HG03565 (cell line): ENCODE results near the gene EIPR1.

ENCODE experiments used
- ATAC-seq: cut with Tn5 transposase; IDR thresholded peaks from one replicate; pipeline ENCODE4 v1.9.1; 2021; ENCODE audit warnings: mild to moderate bottlenecking, moderate library complexity; ENCODE audit not compliant: unreplicated experiment

EIPR1 gene

DNA sequence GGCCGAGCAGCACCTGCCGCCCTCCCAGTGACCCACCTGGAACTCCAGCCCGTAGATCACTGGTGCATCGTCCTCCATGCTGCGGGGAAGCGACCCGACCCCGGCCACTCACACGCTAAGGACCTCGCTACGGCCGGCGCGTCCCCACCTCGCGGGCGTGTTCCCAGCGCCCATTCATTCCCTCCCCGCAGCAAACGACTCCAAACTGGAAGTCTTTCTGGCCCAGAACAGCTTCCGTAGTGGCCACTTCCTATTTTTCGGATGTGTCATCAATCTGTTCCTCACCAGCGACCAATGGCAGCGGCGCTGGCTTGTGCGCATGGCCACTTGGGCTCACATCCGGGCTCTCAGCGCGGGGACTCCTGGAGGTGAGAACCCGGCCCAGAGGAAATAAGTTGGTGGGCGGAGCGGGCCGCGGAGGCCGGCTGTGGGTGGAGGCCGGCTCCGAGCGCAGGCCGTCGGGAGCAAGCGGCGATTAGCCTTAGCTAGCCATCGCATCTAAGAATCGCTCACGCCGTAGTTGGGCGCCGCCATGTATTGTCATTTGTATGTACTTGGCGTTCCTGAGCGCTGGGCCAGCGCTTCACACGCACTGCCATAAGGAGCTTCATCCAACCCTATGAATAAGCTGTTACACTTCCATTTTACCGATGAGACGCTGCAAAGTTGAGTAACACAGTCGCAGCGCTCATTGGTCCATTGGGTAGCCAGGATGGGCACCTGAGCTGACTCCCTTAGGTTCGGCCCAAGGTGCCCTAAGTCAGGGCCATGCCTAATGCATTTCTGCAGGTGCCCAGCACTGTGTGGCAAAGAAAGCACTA lies at the start of gene EIPR1:
TSS of gene EIPR1 (minus strand) at position 207 of the 821 bp plus-strand sequence. CDS start at position 78, 129 bp downstream.
- peak; percentile 77 for ATAC-seq

DNA sequence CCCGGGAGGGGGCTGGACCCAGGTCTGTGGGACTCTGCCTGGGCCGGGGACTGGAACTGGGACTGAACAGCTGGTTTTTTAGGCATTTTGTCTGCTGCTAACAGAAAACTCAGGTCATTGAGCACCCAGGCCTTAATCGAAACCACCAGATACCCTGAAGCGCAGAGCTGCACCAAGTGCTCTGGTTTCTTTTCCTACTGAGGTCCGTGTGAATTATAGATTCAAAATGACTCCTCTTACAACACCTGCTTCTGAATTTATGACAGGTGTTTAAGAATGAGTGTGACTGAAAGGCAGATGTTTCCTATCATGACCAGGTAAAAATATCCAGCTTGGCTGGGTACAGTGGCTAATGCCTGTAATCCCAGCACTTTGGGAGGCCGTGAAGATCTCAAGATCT lies 49.7 kb upstream of the EIPR1 start:
- peak; percentile 88 for ATAC-seq

DNA sequence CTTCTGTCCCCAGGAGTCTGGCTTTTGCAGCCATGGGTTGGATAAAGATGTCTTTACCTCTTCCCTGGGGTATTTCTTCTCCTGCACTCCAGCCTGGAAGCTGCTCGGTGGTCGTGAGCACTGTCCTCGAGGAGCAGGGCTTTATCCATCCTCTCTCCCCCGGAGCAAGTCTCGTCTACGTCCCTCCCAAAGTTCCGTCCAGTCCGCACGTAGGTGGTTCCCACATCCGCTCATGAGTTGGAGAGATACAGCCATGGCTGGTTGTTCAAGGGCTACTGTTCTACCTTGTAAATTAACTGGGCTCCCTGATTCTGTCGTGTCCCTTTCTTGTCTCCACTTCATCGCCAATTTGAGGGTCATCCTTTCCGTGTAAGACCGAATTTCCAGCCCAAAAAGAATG lies 49.0 kb upstream of the EIPR1 start:
- ATAC-seq = no peak

DNA sequence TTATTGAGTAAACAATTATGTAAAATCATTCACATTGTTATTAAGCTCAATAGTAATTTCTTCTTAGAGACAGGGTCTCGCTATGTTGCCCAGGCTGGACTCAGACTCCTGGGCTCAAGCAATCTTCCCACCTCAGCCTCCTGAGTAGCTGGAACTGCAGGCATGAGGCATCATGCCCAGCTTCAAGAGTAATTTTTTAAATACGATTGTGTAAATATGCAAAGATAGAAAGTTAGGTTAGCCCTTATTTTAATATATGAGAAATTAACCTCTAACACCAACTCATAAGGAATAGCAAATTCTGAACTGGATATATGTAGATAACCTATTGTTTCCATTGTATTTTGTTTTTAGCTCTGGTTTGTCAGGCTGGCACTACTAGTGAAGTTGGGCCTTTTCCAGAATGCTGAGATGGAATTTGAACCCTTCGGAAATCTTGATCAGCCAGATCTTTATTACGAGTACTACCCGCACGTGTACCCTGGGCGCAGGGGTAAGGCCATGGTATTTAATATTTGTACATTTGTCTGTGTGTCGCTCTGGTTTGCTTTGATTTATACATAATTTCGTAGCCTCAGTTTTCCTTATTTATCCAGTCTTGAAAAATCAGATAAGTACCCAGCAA lies 46.7 kb upstream of the EIPR1 start:
- no peak for ATAC-seq

DNA sequence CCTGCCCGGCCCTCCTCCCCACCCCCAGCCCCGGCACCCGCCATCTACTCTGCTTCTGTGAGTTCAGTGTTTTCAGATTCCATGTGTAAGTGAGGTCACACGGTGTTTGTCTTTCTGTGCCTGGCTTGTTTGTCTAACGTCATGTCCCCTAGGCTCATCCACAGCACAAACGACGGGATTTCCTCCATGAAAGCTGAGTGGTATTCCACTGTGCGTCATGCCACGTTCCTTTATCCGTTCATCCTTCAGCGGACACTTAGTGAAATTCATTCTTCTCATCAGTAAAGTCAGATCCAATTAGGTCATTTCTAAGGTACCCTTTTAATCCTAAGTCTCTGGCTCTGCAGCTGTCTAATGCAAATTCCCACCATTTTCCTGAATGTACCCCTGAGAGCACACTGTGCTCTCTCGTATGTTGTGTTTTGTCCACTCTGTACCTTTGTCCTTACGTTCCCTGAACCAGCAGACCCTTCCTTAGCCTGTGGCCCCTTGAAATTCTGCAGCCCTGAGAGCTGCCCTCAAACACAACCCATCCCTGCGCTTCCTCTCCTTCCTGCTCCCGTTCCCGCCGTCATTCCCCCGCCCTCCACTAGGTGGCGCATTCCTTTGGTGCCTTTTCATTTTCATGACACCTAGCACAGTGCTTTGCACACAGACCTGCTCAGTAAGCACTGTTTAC lies 46.0 kb upstream of the EIPR1 start:
- ATAC-seq = no peak

DNA sequence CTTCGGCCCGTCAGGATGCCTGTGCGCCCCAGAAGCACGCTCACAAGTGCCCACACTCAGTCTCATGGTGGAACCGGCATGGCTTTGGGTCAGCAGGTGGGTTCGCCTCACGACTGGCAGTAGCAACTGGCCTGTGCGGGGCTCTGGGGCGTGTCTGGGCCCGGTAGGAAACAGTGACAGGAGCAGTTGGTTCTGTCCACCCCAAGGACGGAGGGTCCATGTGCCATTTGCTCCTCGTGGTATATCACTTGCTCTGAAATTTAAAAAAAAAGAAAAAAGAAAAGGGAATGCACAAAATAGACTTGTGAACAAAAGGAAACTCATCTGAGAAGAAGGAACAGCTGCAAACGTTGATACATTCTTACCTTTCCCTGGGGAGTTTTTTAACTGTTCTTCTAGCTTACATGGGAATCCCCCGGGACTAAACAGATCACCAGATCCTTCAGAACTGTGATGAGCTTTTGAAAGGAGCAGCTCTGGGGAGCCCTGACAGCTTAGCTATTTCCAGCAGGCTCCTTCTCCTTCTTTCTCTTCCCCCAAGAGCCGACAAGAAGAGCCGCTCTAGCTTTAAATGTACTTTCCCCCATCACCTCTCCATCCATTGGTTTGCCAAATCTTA lies 44.7 kb upstream of the EIPR1 start:
- ATAC-seq = no peak

DNA sequence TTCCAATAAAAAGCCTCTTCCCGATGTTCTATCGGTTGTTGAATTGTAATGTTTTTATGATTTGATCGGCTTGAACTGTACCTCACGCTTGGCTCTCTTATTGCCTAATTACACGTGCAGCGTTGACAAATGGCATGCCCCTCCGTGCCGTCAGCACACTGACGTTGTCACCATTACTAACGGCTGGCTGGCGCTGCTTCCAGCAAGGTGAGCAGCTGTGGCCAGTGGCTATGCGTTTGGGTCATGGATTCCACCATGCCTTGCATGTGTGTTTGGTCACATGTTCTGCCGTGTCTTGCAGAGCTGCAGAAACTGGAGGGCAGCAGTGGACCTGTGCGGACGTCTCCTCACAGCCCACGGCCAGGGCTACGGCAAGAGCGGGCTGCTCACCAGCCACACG lies 44.0 kb upstream of the EIPR1 start:
- ATAC-seq = no peak

DNA sequence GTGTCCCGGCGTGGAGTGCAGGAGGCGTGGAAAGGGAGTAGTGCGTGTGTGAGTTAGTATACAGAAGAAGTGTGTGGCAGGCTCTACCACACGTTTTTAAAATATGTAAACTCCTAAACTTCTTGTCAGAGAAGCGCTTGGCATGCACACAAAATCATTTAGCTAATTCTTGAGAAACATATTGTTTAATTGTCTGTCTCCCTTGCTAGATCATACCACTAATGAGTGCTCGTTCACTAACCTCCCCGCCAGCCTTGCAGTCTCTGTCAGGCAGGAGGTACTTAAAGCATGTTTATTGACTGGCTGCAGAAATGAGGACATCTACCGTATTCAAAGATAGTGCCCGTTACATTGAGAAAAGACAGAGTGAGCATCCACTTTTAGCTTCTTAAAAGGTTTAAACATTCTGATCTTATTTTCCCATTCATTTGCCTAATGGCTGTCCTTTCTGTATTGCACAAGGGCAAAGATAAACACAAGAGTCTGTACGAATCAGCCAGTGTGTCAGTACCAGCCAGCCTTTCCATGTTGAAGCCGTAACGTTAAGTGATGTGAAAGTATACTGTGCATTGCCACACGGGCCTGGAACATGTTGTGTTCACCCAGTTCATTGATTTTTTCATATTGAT lies 43.3 kb upstream of the EIPR1 start:
- ATAC-seq = no peak

DNA sequence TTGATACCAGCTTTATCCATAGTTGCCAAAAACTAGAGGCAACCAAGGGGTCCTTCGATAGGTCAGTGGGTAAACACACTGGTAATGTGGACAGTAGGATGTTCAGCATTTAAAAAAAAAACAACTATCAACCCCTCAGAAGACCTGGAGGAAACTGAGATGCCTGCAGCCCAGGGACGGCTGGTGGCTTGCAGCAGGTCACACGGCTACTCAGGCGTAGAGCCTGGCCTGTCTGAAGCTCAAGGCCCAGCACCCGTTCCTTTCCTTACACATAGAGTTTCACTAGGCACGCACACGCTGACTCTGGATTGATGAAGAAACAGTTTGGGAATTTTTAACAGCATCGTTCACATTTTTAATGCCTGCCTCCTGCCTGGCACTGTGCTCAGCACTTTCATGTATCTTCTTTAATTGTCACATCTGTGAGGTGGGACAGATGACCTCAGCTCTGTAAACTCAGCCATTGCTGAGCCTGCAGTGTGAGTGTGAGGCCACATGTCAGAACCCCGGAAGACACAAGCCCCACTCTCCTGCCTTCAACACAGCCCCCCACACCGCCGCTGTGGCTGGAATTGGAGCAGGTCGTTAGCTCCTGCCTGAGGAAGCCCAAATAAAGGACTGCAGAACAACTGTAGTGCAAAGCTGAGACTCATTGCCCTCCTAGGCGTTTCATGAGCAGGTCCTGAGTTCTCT lies 42.6 kb upstream of the EIPR1 start:
- ATAC-seq = no peak

DNA sequence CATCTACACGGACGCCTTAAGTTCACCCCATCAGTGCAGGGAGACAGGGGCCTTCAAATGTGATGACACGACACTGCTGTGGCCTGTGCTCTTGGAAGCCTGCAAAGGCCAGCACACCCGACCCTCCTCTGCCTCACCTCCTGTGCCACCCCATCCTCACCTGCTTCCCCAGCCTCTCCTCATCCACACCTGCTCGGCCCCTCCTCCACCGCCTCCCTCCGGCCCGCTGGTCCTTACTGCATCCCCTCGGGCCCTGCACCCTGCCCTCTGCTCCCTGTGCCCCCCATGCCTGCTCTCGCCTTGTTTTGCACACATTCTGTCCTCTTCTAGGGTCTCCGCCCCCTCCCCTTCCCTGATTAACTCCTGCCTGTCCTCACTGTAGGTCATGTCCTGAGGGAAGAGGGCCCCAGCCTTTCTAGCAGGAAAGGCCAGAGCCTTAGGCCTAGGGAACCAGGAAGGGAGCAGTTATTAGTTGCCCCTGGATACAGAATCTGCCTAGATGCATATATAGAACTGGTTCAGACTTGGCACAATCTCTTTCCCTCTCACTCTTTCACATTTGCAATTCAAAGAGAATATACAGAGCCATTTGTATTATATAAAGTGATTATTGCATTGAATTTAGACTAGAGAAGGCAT lies 41.3 kb upstream of the EIPR1 start:
- no peak for ATAC-seq

DNA sequence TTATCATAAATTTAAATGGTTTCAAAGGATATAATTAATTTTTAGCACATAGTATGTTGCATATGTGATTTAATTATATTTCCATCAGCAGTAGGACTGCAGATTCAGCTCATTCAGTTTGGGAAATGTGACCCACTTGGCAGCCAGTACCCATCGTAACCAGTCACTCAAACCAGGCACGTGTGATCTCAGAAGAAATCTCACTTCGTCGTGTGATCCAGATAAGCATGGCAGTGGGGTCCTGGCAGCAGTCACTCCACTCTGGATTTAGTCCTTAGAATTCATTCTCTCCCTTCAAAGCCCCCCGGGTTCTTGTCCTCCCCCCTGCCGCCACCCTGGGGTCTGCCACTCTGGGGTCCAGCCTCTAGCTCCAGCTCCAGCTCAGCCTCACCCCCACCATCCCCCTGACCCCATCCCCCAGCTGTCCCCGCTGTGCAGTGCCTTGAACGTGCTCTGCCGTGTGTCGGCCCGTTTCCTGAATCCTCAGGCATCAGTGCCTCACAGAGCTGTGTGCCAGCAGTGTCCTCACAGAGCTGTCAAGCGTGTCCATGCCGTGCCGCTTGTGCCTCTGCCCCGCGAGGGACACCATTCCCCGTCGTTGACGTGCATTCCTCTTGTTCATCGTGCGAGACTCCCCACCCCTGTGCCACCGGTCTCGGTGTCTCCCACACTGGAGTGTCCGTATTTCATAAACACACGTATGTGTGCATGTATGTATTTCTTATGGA lies 36.7 kb upstream of the EIPR1 start:
- no peak for ATAC-seq

DNA sequence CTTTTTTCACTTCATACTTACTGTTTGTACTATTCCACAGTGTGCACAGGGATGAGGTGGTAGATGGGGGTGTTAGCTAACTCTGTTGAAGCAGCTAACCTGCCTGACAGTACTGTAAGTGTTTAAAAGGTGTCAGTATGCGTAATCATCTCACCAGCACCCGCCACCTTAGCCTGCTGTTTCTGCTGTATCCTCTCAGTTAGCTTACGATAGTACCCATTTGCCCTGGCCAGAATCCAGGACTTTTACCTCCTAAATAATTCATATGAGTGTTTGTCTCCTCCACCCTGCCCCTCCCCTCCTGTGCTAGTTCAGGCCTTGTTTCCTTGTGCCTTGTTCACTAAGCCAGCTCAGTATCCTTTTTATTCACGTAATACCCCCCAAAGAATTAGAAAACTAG lies 36.1 kb upstream of the EIPR1 start:
- ATAC-seq = no peak

DNA sequence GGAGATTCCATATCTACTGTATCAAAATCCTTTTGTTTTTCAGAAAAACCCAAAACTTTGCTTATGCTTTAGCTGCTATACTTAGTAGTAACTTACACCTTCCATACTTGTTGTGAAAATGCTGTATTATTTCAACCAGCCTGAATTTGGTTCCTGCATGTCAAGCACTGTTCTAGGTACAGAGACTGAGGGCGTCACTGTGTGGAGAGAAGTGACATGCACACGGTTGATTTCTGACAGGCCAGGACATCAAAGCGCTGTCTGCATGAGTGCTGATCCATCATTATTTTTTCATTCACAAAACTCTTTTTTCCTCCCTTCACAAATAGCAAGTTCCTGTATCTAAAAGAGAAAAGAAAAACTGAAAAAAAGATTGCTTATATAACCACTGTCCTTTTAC lies 33.5 kb upstream of the EIPR1 start:
- ATAC-seq = no peak

DNA sequence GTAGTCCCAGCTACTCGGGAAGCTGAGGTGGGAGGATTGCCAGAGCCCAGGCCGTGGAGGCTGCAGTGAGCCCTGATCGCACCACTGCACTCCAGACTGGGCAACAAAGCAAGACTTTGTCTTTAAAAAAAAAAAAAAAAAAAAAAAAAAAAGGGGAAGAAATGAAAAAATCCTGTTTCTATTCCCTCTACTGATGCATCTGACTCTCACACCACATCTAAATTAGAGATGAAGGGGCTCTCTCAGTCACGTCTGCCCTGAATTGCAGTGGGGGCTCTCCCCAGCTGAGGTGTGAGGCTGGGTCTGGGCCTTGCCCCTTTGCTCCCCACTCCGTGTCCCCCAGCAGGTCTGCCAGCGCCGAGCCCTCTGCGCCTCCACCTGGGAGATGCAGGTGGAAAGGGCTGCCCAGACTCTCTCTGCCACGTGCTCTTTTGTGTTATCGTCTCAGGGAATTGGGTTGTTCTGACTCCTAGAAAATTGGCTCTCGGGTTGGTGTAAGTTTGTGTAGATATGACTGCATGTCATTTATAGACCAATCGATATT lies 32.1 kb upstream of the EIPR1 start:
- no peak for ATAC-seq

DNA sequence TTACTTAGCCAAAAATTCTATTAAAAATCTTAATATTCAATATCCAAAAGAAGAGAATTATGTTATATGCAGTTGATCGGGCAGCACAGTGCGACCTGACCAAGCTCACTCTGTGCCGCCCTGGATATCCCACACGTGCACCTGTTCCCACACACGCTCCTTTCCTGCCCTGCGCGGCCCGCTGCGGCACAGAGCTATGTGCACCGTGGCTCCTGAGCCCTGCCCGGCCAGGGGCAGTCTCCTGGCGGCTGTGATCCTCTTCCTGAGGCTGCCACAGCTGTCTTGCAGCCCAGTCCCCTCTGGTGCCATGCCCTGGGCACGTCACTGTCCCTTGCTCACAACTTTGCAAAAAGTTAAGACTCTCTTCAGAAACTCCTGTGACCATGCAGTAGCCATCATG lies 31.2 kb upstream of the EIPR1 start:
- no peak for ATAC-seq

DNA sequence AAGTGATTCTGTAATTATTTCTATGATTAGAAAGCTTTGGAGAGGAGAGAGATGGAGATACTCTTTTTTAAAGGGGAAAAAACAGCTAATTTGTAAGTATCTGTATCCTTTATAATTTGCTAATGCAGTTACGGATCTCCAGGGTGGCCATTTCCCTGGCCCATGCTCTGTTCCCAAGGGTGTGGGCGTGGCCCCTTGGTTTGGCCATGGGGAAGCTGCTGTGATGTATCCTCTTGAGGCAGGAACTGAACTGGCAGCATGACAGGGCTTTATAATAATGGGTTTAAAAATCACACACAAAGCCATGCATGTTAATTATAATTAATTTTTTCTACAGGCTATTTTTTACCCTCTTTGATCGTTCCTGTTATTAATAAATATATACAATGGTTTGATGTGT lies 28.9 kb upstream of the EIPR1 start:
- no peak for ATAC-seq

DNA sequence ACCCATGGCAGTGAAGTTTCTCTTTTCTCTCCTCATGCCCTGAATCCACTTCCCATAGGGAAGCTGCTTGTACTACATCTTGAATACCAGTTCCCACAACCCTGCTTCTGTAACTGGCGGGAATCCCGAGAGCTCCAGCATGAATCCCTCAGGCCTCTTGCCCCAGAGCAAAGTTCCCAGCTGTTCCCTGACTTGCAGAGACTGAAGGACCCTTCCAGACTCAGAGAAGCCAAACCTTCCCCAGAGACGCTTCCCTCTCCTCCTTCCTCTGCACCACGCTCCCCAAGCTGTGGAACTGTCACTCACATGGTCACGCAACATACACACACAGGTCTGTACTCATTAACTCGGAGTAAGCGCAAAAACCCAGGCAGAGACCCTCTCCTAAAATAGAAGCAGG lies 28.3 kb upstream of the EIPR1 start:
- ATAC-seq = no peak

DNA sequence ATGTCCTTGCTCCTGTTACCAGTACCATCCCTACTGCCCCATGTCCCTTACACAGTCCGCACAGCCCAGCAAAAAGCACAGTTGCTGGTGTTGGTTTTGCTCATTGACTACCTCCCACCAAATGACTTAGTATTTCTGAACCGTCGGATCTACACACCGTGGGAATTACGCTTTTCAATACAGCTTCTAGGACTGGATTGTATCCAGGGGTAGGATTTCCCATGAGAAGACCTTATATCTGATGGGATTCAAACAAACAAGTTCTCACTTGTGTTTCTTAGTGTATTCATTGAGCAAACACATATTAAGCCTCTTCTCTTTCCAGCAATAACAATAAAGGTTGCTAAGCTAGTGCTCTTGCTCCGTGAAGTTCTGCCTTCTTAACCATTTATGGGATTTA lies 27.7 kb upstream of the EIPR1 start:
- ATAC-seq = no peak

DNA sequence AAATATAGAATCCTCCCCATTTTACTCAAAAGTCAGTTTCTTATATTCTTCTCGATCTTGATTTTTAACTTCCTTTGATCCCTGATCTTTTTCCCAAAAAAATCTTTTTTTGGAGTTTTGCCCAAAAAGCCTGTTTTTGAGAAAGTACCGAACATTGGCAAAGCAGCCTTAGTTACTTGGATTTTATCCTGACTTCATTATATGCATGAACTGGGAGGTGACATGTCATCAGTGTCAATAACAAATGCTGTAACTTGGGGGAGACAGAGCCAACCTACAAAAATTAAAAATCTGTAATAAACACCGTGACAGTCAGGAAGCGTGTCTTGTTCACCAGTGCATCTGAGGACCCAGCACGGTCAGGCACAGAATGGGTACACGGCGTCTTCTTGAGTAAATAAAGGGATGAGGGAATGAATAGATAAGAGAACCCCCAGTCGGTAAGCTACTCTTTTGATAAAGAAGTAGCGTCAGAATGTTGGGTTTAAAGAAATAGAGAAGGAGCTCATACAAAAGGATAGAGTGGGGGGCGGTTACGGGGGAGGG lies 26.8 kb upstream of the EIPR1 start:
- no peak for ATAC-seq
